Fibroblast of villous mesenchyme (primary cell): Measurements from ENCODE around the gene CACNG5. TPM values are rescaled to one million over a fixed set of nuclear protein-coding genes. Genes with fewer than 3 reads are reported as not detected.

Experiments
- DNase-seq: peaks from one replicate; pipeline ENCODE4 v3.0.0-alpha.2; 2010; ENCODE audit warnings: low read depth
- H3K4me3 ChIP-seq: 2 replicates; pipeline ENCODE4 v1.5.1; 2011; ENCODE audit warnings: low read depth, mild to moderate bottlenecking, low read length
- CTCF ChIP-seq: IDR thresholded peaks from 2 replicates; pipeline ENCODE4 v1.5.1; 2012; ENCODE audit warnings: low read depth, mild to moderate bottlenecking, low read length; ENCODE audit not compliant: insufficient read depth
- total RNA-seq: library from RNA; depleted of rRNA; stranded (reverse); fragments of >200 nt; gene quantifications from 2 replicates; pipeline ENCODE4 v1.2.3, GENCODE V29; 2012

CACNG5 gene
- total RNA-seq, 1 donor = not detected

- H3K4me3 ChIP-seq = no peak overlapping the region
- TF ChIP-seq CTCF = no peak
- no peak for DNase-seq
These were observed 15.5 kb upstream of the CACNG5 start for GRCh38 chr17:66819466-66819865.

- DNase-seq = no peak
- no peak overlapping the region for H3K4me3 ChIP-seq
- no peak for TF ChIP-seq CTCF
These were observed 12.9 kb upstream of the CACNG5 start for GRCh38 chr17:66822009-66822408.

- H3K4me3 ChIP-seq = no peak overlapping the region
- no peak for TF ChIP-seq CTCF
- DNase-seq = no peak
These were observed 8.1 kb upstream of the CACNG5 start for GRCh38 chr17:66826856-66827255.

GRCh38 chr17:66829386-66829864, 5.5 kb upstream of the CACNG5 start:
- TF ChIP-seq CTCF = no peak

GRCh38 chr17:66829883-66830282, 5.0 kb upstream of the CACNG5 start:
- TF ChIP-seq CTCF = no peak
- H3K4me3 ChIP-seq = no peak overlapping the region
- no peak for DNase-seq

More at GRCh38 chr17:66829386-66829864, 5.5 kb upstream of the CACNG5 start:
- DNase-seq = peak; percentile 74
- no peak overlapping the region for H3K4me3 ChIP-seq

GRCh38 chr17:66830451-66830850, 4.5 kb upstream of the CACNG5 start:
- H3K4me3 ChIP-seq = no peak overlapping the region
- no peak for DNase-seq
- no peak for TF ChIP-seq CTCF
